K562 (cell line): ENCODE measurements around the gene ATAD3C. TPM values are rescaled to one million over a fixed set of nuclear protein-coding genes. Genes with fewer than 3 reads are reported as not detected.

ENCODE experiments used
- ETV1 ChIP-seq: fragments of 450-650 bp; conservative IDR thresholded peaks from 2 replicates; pipeline ENCODE4 v1.6.1; 2016; ENCODE audit warnings: missing genetic modification characterization, control low read depth, low read depth, missing compliant biosample characterization
- HNRNPK ChIP-seq: fragments of 200-400 bp; formaldehyde crosslinking; IDR thresholded peaks from one replicate; pipeline ENCODE4 v1.6.1; 2018; ENCODE audit warnings: mild to moderate bottlenecking, low read depth, low read length; ENCODE audit not compliant: poor library complexity, severe bottlenecking
- HSF4 ChIP-seq: fragments of 250-450 bp; sonication (Bioruptor Pico); IDR thresholded peaks from 2 replicates; pipeline ENCODE4 v2.1.2; 2022; ENCODE audit warnings: mild to moderate bottlenecking, moderate library complexity, borderline replicate concordance
- REST ChIP-seq, 2 experiments: fragments of 450-650 bp; formaldehyde crosslinking in 1 of 2; IDR thresholded peaks; 2 replicates each; pipeline versions ENCODE4 v1.4.0 to v1.6.1; 2014 to 2020; ENCODE audit warnings: mild to moderate bottlenecking in 2 of 2, borderline replicate concordance in 1 of 2, low read depth in 1 of 2
- ZNF408 ChIP-seq: fragments of 250-450 bp; sonication (Bioruptor Pico); IDR thresholded peaks from 2 replicates; pipeline ENCODE4 v1.4.0; 2020; ENCODE audit warnings: low read depth, mild to moderate bottlenecking, moderate library complexity
- ZNF41 ChIP-seq: fragments of 250-450 bp; sonication (Bioruptor Pico); conservative IDR thresholded peaks from 2 replicates; pipeline ENCODE4 v1.4.0; 2020; ENCODE audit warnings: mild to moderate bottlenecking
- ZNF592 ChIP-seq: fragments of 450-650 bp; IDR thresholded peaks from 2 replicates; pipeline ENCODE4 v1.6.1; 2017; ENCODE audit warnings: antibody characterized with exemption, mild to moderate bottlenecking
- polyA plus RNA-seq, 8 experiments: library from polyadenylated mRNA; depleted of rRNA in 4 of 8; stranded (reverse) in 5 of 8; unstranded in 3 of 8; fragments of >200 nt; fragmentation: Nextera tagmentation in 2 of 8; fragmentation: Illumina TruSeq in 1 of 8; extraction: Ambion mirVana in 2 of 8; extraction: Trizol in 1 of 8; gene quantifications; 2 replicates each; pipeline versions ENCODE4 v1.2.1 to v1.2.3, GENCODE V29; 2011 to 2014; ENCODE audit warnings: inconsistent platforms in 1 of 8, missing spikeins in 1 of 8
- total RNA-seq, 7 experiments: library from RNA; depleted of rRNA in 6 of 7; stranded (reverse); fragments of >200 nt in 6 of 7; fragmentation: Illumina TruSeq in 2 of 7; extraction: Trizol in 2 of 7; gene quantifications; 2 replicates each; pipeline versions ENCODE4 v1.2.1 to v1.2.3, GENCODE V29; 2011 to 2021; ENCODE audit warnings: low replicate concordance in 1 of 7
- TF ChIP-seq, protein P1 (sequence below): fragments of 200-400 bp; formaldehyde crosslinking; IDR thresholded peaks from 2 replicates; pipeline ENCODE4 v1.6.1; 2017; ENCODE audit warnings: mild to moderate bottlenecking, low read depth, low read length, moderate library complexity
- TF ChIP-seq, protein P2 (sequence below): fragments of 450-650 bp; conservative IDR thresholded peaks from 2 replicates; pipeline ENCODE4 v1.6.1; 2016; ENCODE audit warnings: missing genetic modification characterization, low read depth, mild to moderate bottlenecking, missing compliant biosample characterization, moderate library complexity

The ATAD3C gene
- total and polyA plus RNA-seq, 9 of the 15 experiments (the other 6 are each of a cell fraction or from before 2014, with no cell fraction given): 0.03 to 0.18 TPM; not detected in 7

- TF ChIP-seq ZNF408 (CRISPR knock-in tag) (no peak), ZNF41 (CRISPR knock-in tag) (0 out of 2 replicates have a peak, but pooled peaks have one; percentile 12), ETV1 (tag) (peak; percentile 48), ZNF592 (peak; percentile 69), HSF4 (CRISPR knock-in tag) (no peak), REST (IDR thresholded peaks at IDR 0.05; ENCODE audit: borderline replicate concordance) (no peak), REST (CRISPR knock-in tag; IDR thresholded peaks at IDR 0.05; ENCODE audit: low read depth) (peak; percentile 75; the same call in 1 of the 2 replicates), HNRNPK (no peak)
- TF ChIP-seq, protein P1, sequence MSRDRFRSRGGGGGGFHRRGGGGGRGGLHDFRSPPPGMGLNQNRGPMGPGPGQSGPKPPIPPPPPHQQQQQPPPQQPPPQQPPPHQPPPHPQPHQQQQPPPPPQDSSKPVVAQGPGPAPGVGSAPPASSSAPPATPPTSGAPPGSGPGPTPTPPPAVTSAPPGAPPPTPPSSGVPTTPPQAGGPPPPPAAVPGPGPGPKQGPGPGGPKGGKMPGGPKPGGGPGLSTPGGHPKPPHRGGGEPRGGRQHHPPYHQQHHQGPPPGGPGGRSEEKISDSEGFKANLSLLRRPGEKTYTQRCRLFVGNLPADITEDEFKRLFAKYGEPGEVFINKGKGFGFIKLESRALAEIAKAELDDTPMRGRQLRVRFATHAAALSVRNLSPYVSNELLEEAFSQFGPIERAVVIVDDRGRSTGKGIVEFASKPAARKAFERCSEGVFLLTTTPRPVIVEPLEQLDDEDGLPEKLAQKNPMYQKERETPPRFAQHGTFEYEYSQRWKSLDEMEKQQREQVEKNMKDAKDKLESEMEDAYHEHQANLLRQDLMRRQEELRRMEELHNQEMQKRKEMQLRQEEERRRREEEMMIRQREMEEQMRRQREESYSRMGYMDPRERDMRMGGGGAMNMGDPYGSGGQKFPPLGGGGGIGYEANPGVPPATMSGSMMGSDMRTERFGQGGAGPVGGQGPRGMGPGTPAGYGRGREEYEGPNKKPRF: no peak
- TF ChIP-seq, protein P2, sequence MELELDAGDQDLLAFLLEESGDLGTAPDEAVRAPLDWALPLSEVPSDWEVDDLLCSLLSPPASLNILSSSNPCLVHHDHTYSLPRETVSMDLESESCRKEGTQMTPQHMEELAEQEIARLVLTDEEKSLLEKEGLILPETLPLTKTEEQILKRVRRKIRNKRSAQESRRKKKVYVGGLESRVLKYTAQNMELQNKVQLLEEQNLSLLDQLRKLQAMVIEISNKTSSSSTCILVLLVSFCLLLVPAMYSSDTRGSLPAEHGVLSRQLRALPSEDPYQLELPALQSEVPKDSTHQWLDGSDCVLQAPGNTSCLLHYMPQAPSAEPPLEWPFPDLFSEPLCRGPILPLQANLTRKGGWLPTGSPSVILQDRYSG (tag): peak; percentile 18
Measured at GRCh38 chr1:1432951-1433803, 16.3 kb upstream of the ATAD3C start (continued).
